ENCODE results near the gene TNS4. TPM values are rescaled to one million over a fixed set of nuclear protein-coding genes. Genes with fewer than 3 reads are reported as not detected.

The TNS4 gene
- total and polyA plus RNA-seq, 9 of the 15 experiments (the other 6 are each of a cell fraction or from before 2014, with no cell fraction given) = 0.04 to 0.73 (median 0.24) TPM; not detected in 1

DNA sequence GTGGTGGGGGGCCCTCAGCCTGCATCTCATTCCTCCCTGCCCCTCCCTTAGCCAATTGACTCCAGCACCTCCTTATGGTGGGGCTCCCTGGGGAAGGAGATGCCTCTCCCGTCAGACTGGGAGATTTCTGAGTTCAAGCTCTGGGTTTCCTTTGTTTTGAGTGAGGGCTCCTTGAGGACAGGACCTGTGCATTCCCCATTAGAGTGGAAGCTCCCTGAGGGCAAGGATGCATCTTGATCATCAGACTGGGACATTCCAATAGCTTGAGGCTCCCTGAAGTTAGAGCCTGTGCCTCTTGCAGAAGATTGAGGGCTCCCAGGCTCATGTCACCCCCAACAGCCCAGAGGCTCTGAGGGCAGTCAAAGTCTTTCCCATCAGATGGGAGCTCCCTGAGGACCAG, 23.6 kb downstream of the TNS4 start (continued):
- TF ChIP-seq ETS2 (tag; IDR thresholded peaks at IDR 0.05; ENCODE audit: borderline replicate concordance, poor library complexity, severe bottlenecking) (no peak), TRIM24 (IDR thresholded peaks at IDR 0.05) (peak in 1 of 2 experiments; percentile 36; a peak in 2 of 4 replicates), NFRKB (IDR thresholded peaks at IDR 0.05; ENCODE audit: low read depth) (no peak), SLC30A9 (CRISPR knock-in tag; IDR thresholded peaks at IDR 0.05) (no peak), NFYB (IDR thresholded peaks at IDR 0.05; ENCODE audit: extremely low read depth, insufficient read length) (no peak), SIX5 (IDR thresholded peaks at IDR 0.05; ENCODE audit: borderline replicate concordance in 1 of 2, insufficient read depth in 1 of 2, low read depth in 1 of 2, low read length in 2 of 2) (no peak), ZNF316 (IDR thresholded peaks at IDR 0.05) (peak; percentile 87), NFIC (IDR thresholded peaks at IDR 0.05) (no peak)

DNA sequence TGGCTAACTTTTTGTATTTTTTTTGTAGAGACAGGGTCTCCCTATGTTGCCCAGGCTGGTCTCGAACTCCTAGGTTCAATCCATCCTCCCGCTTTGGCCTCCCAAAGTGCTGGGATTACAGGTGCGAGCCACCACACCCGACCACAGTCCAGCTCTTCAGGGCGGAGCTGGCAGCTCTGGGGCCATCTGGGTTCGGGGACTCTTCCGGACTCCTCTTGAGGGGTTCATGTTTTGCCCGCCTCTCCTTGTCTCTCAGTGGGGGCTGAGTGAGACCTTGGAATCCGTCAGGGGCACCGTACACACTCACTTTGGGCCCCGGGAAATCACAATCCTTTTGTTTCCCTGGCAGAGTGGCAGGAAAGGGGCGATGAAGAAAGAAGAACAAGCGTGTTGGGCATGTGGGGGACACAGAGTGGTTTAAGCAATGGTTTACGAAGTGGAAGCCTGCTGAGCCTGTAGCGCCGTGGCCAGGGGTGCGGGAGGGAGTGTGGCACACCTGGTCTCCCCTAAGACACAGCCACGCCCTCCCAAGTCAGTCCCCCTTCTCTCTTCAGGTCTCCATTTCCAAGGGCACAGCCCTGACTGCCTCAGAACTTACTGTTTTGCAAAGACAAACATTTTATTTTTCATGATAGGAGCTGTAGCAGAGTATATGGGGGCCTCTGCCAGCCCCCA, 26.1 kb downstream of the TNS4 start:
- no peaks in the 10 kb centered on the region for H3K9me1 ChIP-seq (ENCODE audit: control insufficient read depth, insufficient read depth, low read length)
- no peaks in the 10 kb centered on the region for H4K20me1 ChIP-seq (replicated peaks; ENCODE audit: control insufficient read depth, insufficient read depth, low read length)
- no peaks in the 10 kb centered on the region for H3K36me3 ChIP-seq (ENCODE audit: control insufficient read depth, insufficient read depth, low read length)
- 89% methylated on average over 18 of the region's 18 CpGs for WGBS (ENCODE audit: insufficient coverage, low coverage, missing lambda C conversion rate)
- intact Hi-C loops (cut with micrococcal nuclease) = loop anchor here (5.0 to 10.0 kb wide), 2 partner anchors 33 to 111 kb away; partner anchors contain the start of genes GJD3 and IGFBP4
- FAIRE-seq (no peak), ATAC-seq (no peak), DNase-seq (ENCODE audit: extremely low read depth in 1 of 4, low spot score in 3 of 4) (no peak)
- peaks cover 11 to 36% of the 10 kb centered on the region in 2 experiments; a peak in 4 of 5 replicates for H3K4me1 ChIP-seq (replicated peaks in 1 of 2; ENCODE audit: control insufficient read depth in 2 of 2, insufficient read depth in 2 of 2, low read length in 2 of 2)
- no peak overlapping the region for H3K4me2 ChIP-seq (ENCODE audit: insufficient read depth, low read length)
- in situ Hi-C loops (cut with MboI) = no loop called here
- no peak overlapping the region for H3K4me3 ChIP-seq
- peak overlapping the region; percentile 45 to 78; a peak in 3 of 4 replicates for H3K9ac ChIP-seq (ENCODE audit: insufficient read depth in 1 of 2, low read depth in 2 of 2, low read length in 2 of 2)
- H3K79me2 ChIP-seq (ENCODE audit: control insufficient read depth, insufficient read depth, low read length) = no peaks in the 10 kb centered on the region
- peak overlapping the region; percentile 87 for H2AFZ ChIP-seq (ENCODE audit: low read depth, low read length)
- no TSS peak for BruUV-seq (replicated peaks)
- CTCF ChIA-PET (ENCODE audit: low intra/inter-chr PET ratio) = interaction anchor here (0.6 to 1.7 kb wide), 4 partner anchors 34 to 1186 kb away, joined by 3 to 6 read pairs (median 4); no protein-coding TSS in a partner anchor
- POLR2A ChIA-PET = interaction anchor here (0.6 to 2.1 kb wide), 13 partner anchors 10 to 1213 kb away, joined by 3 to 13 read pairs (median 3); partner anchors contain the start of genes EIF1, IGFBP4 and TOP2A
- H3K9me3 ChIP-seq (replicated peaks; ENCODE audit: control insufficient read depth, insufficient read depth, low read depth, low read length) = no peaks in the 10 kb centered on the region
- no peak overlapping the region; the same call in 2 of the 3 replicates for H3K27ac ChIP-seq (ENCODE audit: extremely low read depth, low read depth, low read length)
- H3K27me3 ChIP-seq (ENCODE audit: control insufficient read depth in 2 of 2, insufficient read depth in 2 of 2, low read length in 2 of 2) = no peaks in the 10 kb centered on the region
- TF ChIP-seq FOXM1 (IDR thresholded peaks at IDR 0.05; ENCODE audit: low read depth) (no peak), FOXM1 (CRISPR knock-in tag; IDR thresholded peaks at IDR 0.05; ENCODE audit: low read depth) (no peak), ZNF644 (tag; IDR thresholded peaks at IDR 0.05; ENCODE audit: low read depth) (no peak), RBM25 (IDR thresholded peaks at IDR 0.05; ENCODE audit: low read depth, low read length, severe bottlenecking) (no peak), POLR2AphosphoS5 (IDR thresholded peaks at IDR 0.05; ENCODE audit: control insufficient read depth, insufficient read depth, low read depth, low read length) (no peak), BRD4 (IDR thresholded peaks at IDR 0.05) (no peak), ESRRA (IDR thresholded peaks at IDR 0.05; ENCODE audit: borderline replicate concordance, low read depth) (no peak), ZNF174 (CRISPR knock-in tag; IDR thresholded peaks at IDR 0.05) (no peak), HDAC6 (IDR thresholded peaks at IDR 0.05; ENCODE audit: low read depth, low read length) (no peak)

All from K562 (cell line).